ENCODE results near the gene ADORA2A.

- TF ChIP-seq POLR2A (IDR thresholded peaks at IDR 0.05) (no peak), EP300 (IDR thresholded peaks at IDR 0.05) (no peak), CTCF (IDR thresholded peaks at IDR 0.05) (no peak), POLR2AphosphoS5 (IDR thresholded peaks at IDR 0.05) (no peak)
Measured at GRCh38 chr22:24394254-24394653, 33.1 kb upstream of the ADORA2A start.

All from upper lobe of left lung (tissue), 4 donors.